Spleen (tissue), 7 donors: ENCODE data around the gene C22orf39.

Experiments
- CTCF ChIP-seq, 11 experiments: fragments of 200-600 bp in 7 of 11; fragments of 450-650 bp in 4 of 11; sonication (generic) in 4 of 11; IDR thresholded peaks in 8 of 11; conservative IDR thresholded peaks in 3 of 11; 1 replicate in 7 of 11; 2 replicates in 4 of 11; pipeline versions ENCODE4 v1.4.0 to v1.8.0; 2016 to 2021; ENCODE audit warnings: antibody characterized with exemption in 11 of 11, inconsistent platforms in 4 of 11, mild to moderate bottlenecking in 1 of 11
- POLR2A ChIP-seq, 3 donors: fragments of 450-650 bp; IDR thresholded peaks; one replicate each; pipeline ENCODE4 v1.5.1; 2017; ENCODE audit warnings: antibody characterized with exemption in 3 of 3, mild to moderate bottlenecking in 1 of 3
- POLR2AphosphoS5 ChIP-seq, 3 donors: sonication (generic); formaldehyde crosslinking; IDR thresholded peaks; one replicate each; pipeline ENCODE4 v1.5.1; 2017; ENCODE audit warnings: antibody characterized with exemption in 3 of 3
- donor health status: DM: no; HTN: no; CAD: no; lungs with moderate emphysema.
- donor health status: DM: no; HTN: no; CAD: no.
- donor health status: DM: no; HTN: no; CAD: no.

- TF ChIP-seq POLR2A (IDR thresholded peaks at IDR 0.05) (no peak), CTCF (IDR thresholded peaks at IDR 0.05 in 8 of 11, conservative IDR thresholded peaks at IDR 0.05 in 3 of 11) (no peak), POLR2AphosphoS5 (IDR thresholded peaks at IDR 0.05) (no peak)
Measured at GRCh38 chr22:19393704-19394103, 53.8 kb downstream of the C22orf39 start.
